ENCODE measurements around the gene CSRP3.

CSRP3 gene

GRCh38 chr11:19225581-19225980 lies 23.8 kb upstream of the CSRP3 start:
- in situ Hi-C loops (cut with MboI; ENCODE audit: low sequenced_read_pairs): no loop called here

DNA sequence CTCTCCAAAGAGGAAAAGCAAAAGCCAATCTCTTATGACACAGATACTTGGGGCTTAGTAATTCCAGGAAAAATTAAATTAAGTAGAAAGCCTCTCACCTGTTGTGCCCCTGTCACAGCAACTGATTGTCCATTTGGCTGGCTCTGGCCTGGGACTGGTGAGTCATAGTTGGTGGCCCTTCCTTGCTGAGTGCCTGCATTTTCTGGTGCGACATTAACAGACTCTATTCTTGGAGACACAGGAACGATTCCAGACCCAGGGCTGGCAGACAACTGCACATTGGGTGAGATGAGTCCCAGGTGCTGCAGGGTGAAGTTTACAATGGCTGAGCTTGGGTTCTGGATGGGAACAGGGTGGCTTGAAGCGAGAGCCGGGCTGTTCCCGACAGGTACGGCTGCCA lies 23.3 kb upstream of the CSRP3 start:
- in situ Hi-C loops (cut with MboI; ENCODE audit: low sequenced_read_pairs): no loop called here

DNA sequence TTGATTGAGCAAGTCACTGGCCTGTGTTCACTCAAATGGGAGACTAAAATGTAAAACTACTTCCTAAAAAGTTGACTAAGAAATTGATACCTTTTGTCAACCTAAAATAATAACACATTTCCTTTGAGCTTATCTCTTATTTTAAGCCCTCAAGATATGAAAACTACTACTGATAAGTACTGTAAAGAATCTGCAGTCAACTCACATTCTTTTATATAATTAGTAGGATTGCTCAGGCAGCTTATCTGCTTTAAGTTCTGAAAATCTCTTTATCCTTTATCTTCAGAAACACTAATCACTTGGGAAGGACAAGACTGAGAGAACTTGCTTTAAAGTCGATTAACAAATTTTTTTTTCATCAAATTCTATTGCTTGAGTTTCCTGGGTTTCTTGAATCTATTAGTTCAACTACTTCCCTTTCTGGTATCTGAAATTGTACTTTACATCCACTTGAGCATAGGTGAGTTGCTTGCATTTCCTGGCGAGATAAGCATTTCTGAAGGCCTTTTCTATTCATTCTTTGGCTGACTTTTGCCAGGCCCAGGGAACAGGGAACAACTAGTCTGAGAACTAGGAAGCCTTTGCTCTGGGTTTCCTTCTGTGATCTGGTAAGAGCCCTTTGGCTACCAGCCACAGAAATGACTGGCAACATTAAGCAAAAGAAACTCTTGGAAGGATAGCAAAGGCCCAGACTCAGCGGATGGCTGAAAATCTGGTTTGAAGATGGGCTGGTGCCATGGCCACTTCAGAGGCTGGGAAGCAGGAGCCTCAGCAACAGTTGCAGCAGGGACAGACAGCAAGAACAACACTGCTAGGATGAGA lies 19.3 kb upstream of the CSRP3 start:
- in situ Hi-C loops (cut with MboI; ENCODE audit: low sequenced_read_pairs): no loop called here

DNA sequence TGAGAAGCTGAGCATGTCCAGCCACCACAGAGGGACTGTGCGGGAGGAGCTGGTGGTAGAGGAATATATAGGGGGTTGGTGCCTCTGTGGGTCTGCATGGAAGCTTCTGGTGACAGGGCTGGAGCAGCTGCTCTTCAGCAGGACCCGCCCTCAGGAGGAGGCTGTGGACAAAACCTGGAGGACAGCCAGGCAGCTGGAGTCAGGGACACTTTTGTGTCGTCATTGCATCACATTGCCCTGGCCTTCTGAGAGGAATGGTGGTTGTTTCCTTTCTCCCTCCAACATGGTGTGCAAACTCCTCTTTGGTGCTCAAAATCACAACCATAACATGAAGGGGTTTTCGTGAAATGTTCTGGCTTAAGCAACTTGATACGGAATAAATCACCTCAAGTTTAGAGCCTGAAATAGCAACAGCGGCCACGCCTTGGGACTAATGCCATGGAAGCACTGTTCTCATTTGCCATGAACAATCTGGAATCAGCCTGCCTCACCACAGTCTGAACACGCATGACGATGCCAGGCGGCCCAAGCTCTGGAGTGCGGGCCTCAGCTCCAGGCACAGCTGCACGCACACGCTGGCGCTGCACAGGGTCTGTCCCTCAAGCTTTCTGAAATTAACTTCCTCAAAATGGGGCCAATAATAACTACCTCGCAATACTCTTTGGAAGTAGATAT lies 17.1 kb upstream of the CSRP3 start:
- in situ Hi-C loops (cut with MboI; ENCODE audit: low sequenced_read_pairs): no loop called here

DNA sequence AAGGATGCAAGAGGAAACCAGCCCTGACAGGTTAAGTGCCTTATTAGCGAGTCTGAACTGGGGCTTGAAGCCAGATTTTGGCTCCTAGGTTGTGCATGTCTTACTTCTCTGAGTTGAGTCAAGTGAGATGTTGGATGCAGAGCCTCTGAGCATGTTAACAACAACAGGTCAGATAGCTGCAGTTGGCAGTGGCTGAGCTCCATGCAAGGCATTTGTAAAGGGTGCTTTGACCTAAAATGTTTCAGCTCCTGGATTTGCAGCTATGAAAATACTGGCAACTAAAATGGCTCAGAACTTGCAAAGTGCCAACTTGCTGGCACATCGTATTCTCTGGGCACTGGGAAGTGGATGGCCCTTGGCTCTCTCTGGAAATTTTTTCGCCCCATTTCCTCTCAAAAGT lies 16.4 kb upstream of the CSRP3 start:
- in situ Hi-C loops (cut with MboI; ENCODE audit: low sequenced_read_pairs): no loop called here

- in situ Hi-C loops (cut with MboI; ENCODE audit: low sequenced_read_pairs): no loop called here
Observed at GRCh38 chr11:19216709-19217374, 15.1 kb upstream of the CSRP3 start.

GRCh38 chr11:19216021-19216420 lies 14.2 kb upstream of the CSRP3 start:
- in situ Hi-C loops (cut with MboI; ENCODE audit: low sequenced_read_pairs): no loop called here

DNA sequence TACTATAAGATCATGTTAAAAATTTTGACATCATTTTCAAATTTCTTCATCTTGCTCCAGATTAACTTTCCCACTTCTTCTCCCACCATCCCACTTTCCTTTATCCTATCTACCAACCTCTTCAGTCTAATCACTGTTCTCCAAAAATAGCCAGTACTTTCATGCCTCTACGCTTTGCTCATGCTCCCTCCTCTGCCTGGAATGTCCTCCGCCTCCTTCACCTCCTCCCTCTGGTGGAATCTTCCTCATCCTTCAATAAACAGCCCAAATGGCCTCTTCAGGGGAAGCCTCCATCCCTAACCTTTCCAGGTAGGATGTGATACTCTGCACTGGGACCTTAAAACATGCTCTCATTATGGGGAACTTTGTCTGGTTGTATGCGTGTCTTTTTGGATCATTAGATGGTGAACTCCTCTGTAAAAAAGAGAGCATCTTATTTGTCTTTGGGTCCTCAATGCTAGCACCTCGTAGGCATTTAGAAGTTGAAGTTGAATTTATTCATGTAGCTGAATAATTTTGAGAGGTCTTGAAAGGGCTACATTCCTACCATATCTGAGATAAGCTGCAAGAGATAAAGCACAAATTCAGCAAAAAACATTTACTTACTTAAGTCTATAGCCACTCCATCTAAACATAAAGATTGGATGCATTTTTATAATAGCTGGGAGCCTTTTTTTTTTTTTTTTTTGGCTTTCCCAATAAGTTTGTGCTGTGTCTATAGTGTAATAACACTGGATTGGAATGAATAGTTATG lies 8.0 kb upstream of the CSRP3 start:
- in situ Hi-C loops (cut with MboI; ENCODE audit: low sequenced_read_pairs): no loop called here

DNA sequence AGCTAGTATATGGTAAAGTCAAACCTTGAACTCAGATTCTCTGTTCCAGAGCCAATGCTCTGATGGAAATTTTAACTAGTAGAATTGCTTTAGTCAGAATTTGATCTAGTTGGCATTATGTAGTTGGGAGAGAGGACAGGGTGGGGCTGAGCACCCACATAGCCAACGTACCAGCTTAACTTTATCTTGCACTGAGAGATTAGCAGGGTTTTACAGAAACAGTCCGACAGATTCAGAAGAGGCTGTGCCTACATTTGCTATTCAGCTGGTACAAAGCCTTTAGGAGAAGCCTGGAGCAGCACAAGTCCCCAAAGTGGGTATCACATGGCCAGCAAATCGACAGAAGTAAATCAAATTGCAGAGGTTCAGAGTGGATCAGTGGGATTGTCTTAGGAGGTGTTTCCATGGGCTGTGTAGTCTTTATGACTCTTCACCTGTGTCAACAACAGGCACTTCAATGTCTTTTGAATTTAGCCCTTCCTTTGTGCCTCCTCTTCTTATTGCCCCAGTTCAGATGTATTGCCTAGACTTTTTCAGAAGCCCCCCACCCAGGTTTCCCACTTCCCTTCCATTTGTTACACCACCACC lies 7.3 kb upstream of the CSRP3 start:
- in situ Hi-C loops (cut with MboI; ENCODE audit: low sequenced_read_pairs): no loop called here

GRCh38 chr11:19208181-19208580 lies 6.4 kb upstream of the CSRP3 start:
- in situ Hi-C loops (cut with MboI; ENCODE audit: low sequenced_read_pairs): no loop called here

- in situ Hi-C loops (cut with MboI; ENCODE audit: low sequenced_read_pairs): no loop called here
Observed at GRCh38 chr11:19204836-19205235, 3.1 kb upstream of the CSRP3 start.

- in situ Hi-C loops (cut with MboI; ENCODE audit: low sequenced_read_pairs): no loop called here
Observed at GRCh38 chr11:19200410-19201201, 1.2 kb downstream of the CSRP3 start.

DNA sequence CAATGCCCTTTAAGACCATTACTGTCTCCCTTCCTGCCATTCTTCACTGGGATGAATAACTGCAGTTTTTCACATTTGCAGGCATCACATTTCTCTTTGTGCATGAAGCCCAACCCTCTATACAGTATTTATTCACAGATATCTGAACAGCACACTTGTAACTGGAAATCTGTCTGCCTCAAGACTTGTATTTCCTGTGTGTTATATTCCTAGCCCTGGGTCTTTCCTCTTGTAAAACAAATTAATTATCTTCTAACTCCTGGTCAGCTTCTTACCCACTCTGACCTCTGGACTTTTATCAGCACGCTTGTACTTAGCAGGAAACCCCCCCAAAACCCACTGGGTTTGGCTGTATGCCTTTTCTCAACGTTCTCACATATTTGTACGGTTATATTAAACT lies 2.0 kb downstream of the CSRP3 start:
- in situ Hi-C loops (cut with MboI; ENCODE audit: low sequenced_read_pairs): no loop called here

DNA sequence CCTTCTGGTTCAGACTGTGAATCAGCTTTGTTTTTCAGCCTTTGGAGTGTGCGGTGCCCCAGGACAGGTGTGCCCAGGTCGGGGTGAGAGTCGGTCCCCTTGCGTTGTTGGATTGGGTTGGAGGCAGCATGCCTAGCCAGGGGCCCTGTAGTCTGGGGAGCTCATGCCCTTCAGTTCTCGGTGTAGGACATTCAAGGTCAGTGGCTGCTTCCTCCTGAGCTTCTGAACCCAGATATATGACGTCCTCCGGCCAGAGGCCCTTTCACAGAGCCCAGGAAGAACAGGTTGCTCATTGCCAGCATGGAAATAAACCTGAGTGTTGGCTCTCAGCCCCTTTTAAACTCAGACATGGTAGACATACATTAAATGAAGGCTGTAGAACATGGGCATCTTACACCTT lies 2.7 kb downstream of the CSRP3 start:
- in situ Hi-C loops (cut with MboI; ENCODE audit: low sequenced_read_pairs): no loop called here

DNA sequence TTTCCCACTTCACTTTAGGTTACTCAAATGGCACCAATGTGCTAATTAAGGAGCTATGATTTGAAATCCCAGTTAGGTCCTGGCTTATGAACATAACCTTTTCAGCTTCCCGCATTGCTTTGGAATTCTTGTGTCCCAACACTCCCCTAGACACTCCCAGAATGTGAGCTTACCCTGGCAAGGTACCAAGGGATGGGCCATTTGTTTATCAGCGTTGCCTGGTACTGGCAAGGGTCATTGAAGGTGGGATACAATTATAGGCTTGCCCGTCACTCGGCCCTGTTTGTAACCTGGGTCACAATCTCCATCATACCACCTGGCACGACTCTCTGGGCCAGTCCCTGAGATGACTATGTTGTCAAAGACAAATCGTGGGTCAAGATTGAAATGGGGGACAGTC lies 5.4 kb downstream of the CSRP3 start:
- in situ Hi-C loops (cut with MboI; ENCODE audit: low sequenced_read_pairs): no loop called here

GRCh38 chr11:19194620-19195308 lies 7.0 kb downstream of the CSRP3 start:
- in situ Hi-C loops (cut with MboI; ENCODE audit: low sequenced_read_pairs): no loop called here

- in situ Hi-C loops (cut with MboI; ENCODE audit: low sequenced_read_pairs): no loop called here
Observed at GRCh38 chr11:19193916-19194315, 7.9 kb downstream of the CSRP3 start.

- in situ Hi-C loops (cut with MboI; ENCODE audit: low sequenced_read_pairs): no loop called here
Observed at GRCh38 chr11:19191530-19192169, 10.1 kb downstream of the CSRP3 start.

DNA sequence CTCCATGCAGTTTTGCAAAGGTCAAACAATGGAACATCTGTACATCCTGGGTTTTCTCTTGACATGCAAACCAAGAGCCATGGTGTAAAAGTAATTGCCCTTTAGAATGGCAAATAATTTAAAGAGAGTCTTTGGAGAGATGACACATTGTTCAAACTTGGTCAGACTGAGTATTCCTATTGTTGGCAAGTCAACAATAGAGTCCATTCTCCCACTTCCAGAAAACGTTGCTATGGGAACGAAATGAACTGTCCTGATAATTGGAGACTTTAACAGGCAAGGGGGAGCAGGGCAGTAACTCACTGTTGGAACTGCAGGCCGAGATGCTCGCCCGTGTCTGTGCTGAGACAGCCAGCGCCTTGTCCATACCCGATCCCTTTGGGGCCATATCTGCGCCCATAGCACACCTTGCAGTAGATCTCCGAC lies 13.9 kb downstream of the CSRP3 start:
- in situ Hi-C loops (cut with MboI; ENCODE audit: low sequenced_read_pairs): no loop called here

All from hTERT RPE-1 (cell line).